RWPE2 (cell line): ENCODE measurements around the gene PPP1CC.

Experiments
- ATAC-seq: fragments of 200-7000 bp; cut with Tn5 transposase; 3 replicates; pipeline ENCODE4 v1.9.1; 2021; ENCODE audit warnings: low read depth
- DNase-seq: peaks from one replicate; pipeline ENCODE4 v3.0.0-alpha.2; 2020; ENCODE audit warnings: low spot score
- H3K27ac ChIP-seq: fragments of 450-650 bp; 2 replicates; pipeline ENCODE4 v1.5.1; 2017; ENCODE audit warnings: mild to moderate bottlenecking; ENCODE audit not compliant: poor library complexity, severe bottlenecking
- H3K27me3 ChIP-seq: fragments of 250-450 bp; sonication (Bioruptor Pico); 2 replicates; pipeline ENCODE4 v1.5.1; 2021; ENCODE audit warnings: mild to moderate bottlenecking, moderate library complexity; ENCODE audit not compliant: insufficient read depth, poor library complexity, severe bottlenecking
- H3K36me3 ChIP-seq: fragments of 250-450 bp; sonication (Bioruptor Pico); 2 replicates; pipeline ENCODE4 v1.5.1; 2020; ENCODE audit warnings: low read depth, mild to moderate bottlenecking, moderate library complexity
- H3K4me1 ChIP-seq: fragments of 250-450 bp; sonication (Bioruptor Pico); 2 replicates; pipeline ENCODE4 v1.5.1; 2021; ENCODE audit warnings: mild to moderate bottlenecking, moderate library complexity; ENCODE audit not compliant: insufficient read depth, poor library complexity, severe bottlenecking
- H3K4me3 ChIP-seq: fragments of 250-450 bp; sonication (Bioruptor Pico); 2 replicates; pipeline ENCODE4 v1.5.1; 2021; ENCODE audit warnings: mild to moderate bottlenecking, moderate library complexity; ENCODE audit not compliant: severe bottlenecking
- H3K9me3 ChIP-seq: fragments of 250-450 bp; sonication (Bioruptor Pico); 2 replicates; pipeline ENCODE4 v1.5.1; 2021; ENCODE audit warnings: mild to moderate bottlenecking, moderate library complexity; ENCODE audit not compliant: severe bottlenecking
- CTCF ChIP-seq: fragments of 450-650 bp; IDR thresholded peaks from one replicate; pipeline ENCODE4 v1.5.1; 2017; ENCODE audit warnings: mild to moderate bottlenecking, moderate library complexity; ENCODE audit not compliant: poor library complexity, severe bottlenecking

The PPP1CC gene

GRCh38 chr12:110720516-110720915, 22.2 kb downstream of the PPP1CC start:
- no peaks in the 10 kb centered on the region for H3K9me3 ChIP-seq
- no peaks in the 10 kb centered on the region for H3K27me3 ChIP-seq
- DNase-seq (no peak), ATAC-seq (no peak)
- peaks cover 73% of the 10 kb centered on the region for H3K36me3 ChIP-seq
- H3K4me3 ChIP-seq = no peak overlapping the region
- no peak for TF ChIP-seq CTCF
- no peak overlapping the region for H3K27ac ChIP-seq
- no peaks in the 10 kb centered on the region for H3K4me1 ChIP-seq

GRCh38 chr12:110718222-110718908, 24.3 kb downstream of the PPP1CC start:
- H3K36me3 ChIP-seq = peaks cover 51% of the 10 kb centered on the region

GRCh38 chr12:110717037-110717436, 25.7 kb downstream of the PPP1CC start:
- Histone ChIP-seq H3K4me1 (no peaks in the 10 kb centered on the region), H3K27me3 (no peaks in the 10 kb centered on the region), H3K4me3 (no peak overlapping the region), H3K27ac (no peak overlapping the region), H3K9me3 (no peaks in the 10 kb centered on the region), H3K36me3 (peaks cover 38% of the 10 kb centered on the region)
- DNase-seq (no peak), ATAC-seq (peak; percentile 32; the same call in 1 of the 3 replicates)
- TF ChIP-seq CTCF = no peak

More at GRCh38 chr12:110718222-110718908, 24.3 kb downstream of the PPP1CC start:
- no peak for TF ChIP-seq CTCF
- DNase-seq (no peak), ATAC-seq (no peak)
- Histone ChIP-seq H3K4me1 (no peaks in the 10 kb centered on the region), H3K9me3 (no peaks in the 10 kb centered on the region), H3K27ac (no peak overlapping the region), H3K4me3 (no peak overlapping the region), H3K27me3 (no peaks in the 10 kb centered on the region)

- no peak for ATAC-seq
- no peaks in the 10 kb centered on the region for H3K36me3 ChIP-seq
- H3K27ac ChIP-seq = no peak overlapping the region
- H3K4me1 ChIP-seq = no peaks in the 10 kb centered on the region
- DNase-seq = no peak
- no peaks in the 10 kb centered on the region for H3K27me3 ChIP-seq
- no peak overlapping the region for H3K4me3 ChIP-seq
- TF ChIP-seq CTCF = no peak
- H3K9me3 ChIP-seq = no peaks in the 10 kb centered on the region
These were observed 33.8 kb downstream of the PPP1CC start for GRCh38 chr12:110708917-110709316.

GRCh38 chr12:110705309-110705708, 37.4 kb downstream of the PPP1CC start:
- Histone ChIP-seq H3K27me3 (no peaks in the 10 kb centered on the region), H3K4me1 (no peaks in the 10 kb centered on the region), H3K4me3 (no peak overlapping the region), H3K27ac (no peak overlapping the region), H3K36me3 (no peaks in the 10 kb centered on the region), H3K9me3 (no peaks in the 10 kb centered on the region)
- no peak for ATAC-seq
- no peak for TF ChIP-seq CTCF
- no peak for DNase-seq
